Transverse colon (tissue), 4 donors: ENCODE data around the gene MEF2A. TPM values are rescaled to one million over a fixed set of nuclear protein-coding genes. Genes with fewer than 3 reads are reported as not detected.

ENCODE experiments used
- DNase-seq: peaks from one replicate; pipeline ENCODE4 v3.0.0-alpha.2; 2019
- H3K27ac ChIP-seq, 4 donors: fragments of 200-600 bp; sonication (generic); 2 replicates each; pipeline ENCODE4 v1.5.1; 2016 to 2018; ENCODE audit warnings: inconsistent platforms in 4 of 4
- H3K27me3 ChIP-seq: fragments of 200-600 bp; sonication (generic); 2 replicates; pipeline ENCODE4 v1.5.1; 2017; ENCODE audit warnings: inconsistent platforms
- H3K36me3 ChIP-seq, 4 donors: fragments of 200-600 bp; sonication (generic); 2 replicates each; pipeline ENCODE4 v1.5.1; 2017 to 2019; ENCODE audit warnings: inconsistent platforms in 4 of 4
- H3K4me1 ChIP-seq, 4 donors: fragments of 200-600 bp; sonication (generic); 2 replicates each; pipeline ENCODE4 v1.5.1; 2017 to 2020; ENCODE audit warnings: inconsistent platforms in 4 of 4
- H3K4me3 ChIP-seq, 4 donors: fragments of 200-600 bp; sonication (generic); 1 replicate in 1 of 4; 2 replicates in 3 of 4; pipeline versions ENCODE4 v1.5.1 to v1.6.1; 2017 to 2019; ENCODE audit warnings: inconsistent platforms in 4 of 4
- H3K9me3 ChIP-seq, 2 donors: fragments of 200-600 bp; sonication (generic); 2 replicates each; pipeline ENCODE4 v1.5.1; 2017 to 2019; ENCODE audit warnings: inconsistent platforms in 2 of 2
- EP300 ChIP-seq: sonication (generic); formaldehyde crosslinking; IDR thresholded peaks from one replicate; pipeline ENCODE4 v1.6.1; 2017; ENCODE audit warnings: antibody characterized with exemption, low read depth
- POLR2A ChIP-seq: fragments of 450-650 bp; IDR thresholded peaks from one replicate; pipeline ENCODE4 v1.6.1; 2016; ENCODE audit warnings: antibody characterized with exemption, mild to moderate bottlenecking, moderate library complexity
- POLR2AphosphoS5 ChIP-seq, 3 donors: sonication (generic); formaldehyde crosslinking; IDR thresholded peaks; one replicate each; pipeline ENCODE4 v1.6.1; 2016; ENCODE audit warnings: antibody characterized with exemption in 3 of 3
- WGBS, 2 donors: methylation state at CpG; one replicate each; pipeline ENCODE4 v1.1.5; 2018; ENCODE audit warnings: low coverage in 1 of 2; 5-methylcytosine and 5-hydroxymethylcytosine counted together
- in situ Hi-C, 4 donors: fragments of 200-750 bp; cut with MboI; loops; one replicate each; pipeline versions ENCODE4 v1.15.0 to v1.15.1; 2017; ENCODE audit warnings: low sequenced_read_pairs in 3 of 4, low pct_ligation_motif_present in 1 of 4, low pct_unique_long_range_greater_than_20kb in 1 of 4
- intact Hi-C: fragments of 100-400 bp; cut with DNase I; formaldehyde crosslinking; loops from one replicate; pipeline ENCODE4 v1.15.1; 2023; ENCODE audit warnings: low total_unique reads
- total RNA-seq, 4 donors: library from RNA; depleted of rRNA; stranded (reverse); fragments of >200 nt; gene quantifications; one replicate each; pipeline ENCODE4 v1.1.0, GENCODE V29; 2016
- TF ChIP-seq, protein P1 (sequence below), 5 experiments: fragments of 200-600 bp in 3 of 5; fragments of 450-650 bp in 2 of 5; sonication (generic) in 3 of 5; IDR thresholded peaks; 1 replicate in 2 of 5; 2 replicates in 3 of 5; pipeline ENCODE4 v1.5.1; 2016 to 2017; ENCODE audit warnings: antibody characterized with exemption in 5 of 5, inconsistent platforms in 3 of 5, mild to moderate bottlenecking in 2 of 5, moderate library complexity in 1 of 5

MEF2A gene
- total RNA-seq, 4 donors from 2014 or later, result 37.4 to 62.5 (median 51.8) TPM

- intact Hi-C loops (no loop called here), in situ Hi-C loops (no loop called here)
- H3K4me3 ChIP-seq, result no peak overlapping the region
- no peaks in the 10 kb centered on the region for H3K9me3 ChIP-seq
- H3K4me1 ChIP-seq, result peaks cover 0 to 35% (median 3%) of the 10 kb centered on the region in 4 donors
- peak overlapping the region; percentile 86 to 95 (median 94) for H3K27ac ChIP-seq
- 25 to 61% methylated on average over 1 of the region's 1 CpG for WGBS, 2 donors
- H3K36me3 ChIP-seq, result no peaks in the 10 kb centered on the region
- DNase-seq, result no peak
- no peaks in the 10 kb centered on the region for H3K27me3 ChIP-seq
- TF ChIP-seq, protein P1, sequence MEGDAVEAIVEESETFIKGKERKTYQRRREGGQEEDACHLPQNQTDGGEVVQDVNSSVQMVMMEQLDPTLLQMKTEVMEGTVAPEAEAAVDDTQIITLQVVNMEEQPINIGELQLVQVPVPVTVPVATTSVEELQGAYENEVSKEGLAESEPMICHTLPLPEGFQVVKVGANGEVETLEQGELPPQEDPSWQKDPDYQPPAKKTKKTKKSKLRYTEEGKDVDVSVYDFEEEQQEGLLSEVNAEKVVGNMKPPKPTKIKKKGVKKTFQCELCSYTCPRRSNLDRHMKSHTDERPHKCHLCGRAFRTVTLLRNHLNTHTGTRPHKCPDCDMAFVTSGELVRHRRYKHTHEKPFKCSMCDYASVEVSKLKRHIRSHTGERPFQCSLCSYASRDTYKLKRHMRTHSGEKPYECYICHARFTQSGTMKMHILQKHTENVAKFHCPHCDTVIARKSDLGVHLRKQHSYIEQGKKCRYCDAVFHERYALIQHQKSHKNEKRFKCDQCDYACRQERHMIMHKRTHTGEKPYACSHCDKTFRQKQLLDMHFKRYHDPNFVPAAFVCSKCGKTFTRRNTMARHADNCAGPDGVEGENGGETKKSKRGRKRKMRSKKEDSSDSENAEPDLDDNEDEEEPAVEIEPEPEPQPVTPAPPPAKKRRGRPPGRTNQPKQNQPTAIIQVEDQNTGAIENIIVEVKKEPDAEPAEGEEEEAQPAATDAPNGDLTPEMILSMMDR (IDR thresholded peaks at IDR 0.05), result no peak
- TF ChIP-seq POLR2AphosphoS5 (IDR thresholded peaks at IDR 0.05) (no peak), POLR2A (no peak)
Observed at GRCh38 chr15:99734575-99734974, 168.8 kb downstream of the MEF2A start.

DNA sequence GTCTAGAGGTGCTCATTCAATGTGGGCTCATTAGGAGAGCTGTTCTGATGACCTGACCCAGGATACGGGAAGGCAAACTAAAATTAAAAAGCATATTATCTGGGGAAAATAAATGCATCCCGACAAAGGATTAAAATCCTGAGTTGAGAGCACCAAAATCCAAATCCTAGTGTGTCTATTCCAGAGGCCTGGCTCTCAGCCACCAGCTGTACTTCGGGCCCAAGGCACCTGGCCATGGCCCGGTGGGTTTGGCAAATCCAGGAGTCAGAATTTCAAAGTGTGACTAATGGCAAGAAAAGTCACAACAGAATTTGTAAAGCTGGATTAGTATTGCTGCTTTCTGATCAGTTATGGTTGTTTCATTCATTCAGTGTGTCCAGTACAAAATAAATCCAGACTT is 170.1 kb downstream of the MEF2A start:
- TF ChIP-seq, protein P1 (IDR thresholded peaks at IDR 0.05), result no peak
- no peak for TF ChIP-seq EP300
- TF ChIP-seq POLR2AphosphoS5 (IDR thresholded peaks at IDR 0.05), result no peak
- TF ChIP-seq POLR2A, result no peak
- Histone ChIP-seq H3K4me1 (peaks cover 0 to 26% (median 2%) of the 10 kb centered on the region in 4 donors), H3K36me3 (no peaks in the 10 kb centered on the region), H3K27ac (no peak overlapping the region), H3K27me3 (no peaks in the 10 kb centered on the region), H3K4me3 (no peak overlapping the region), H3K9me3 (no peaks in the 10 kb centered on the region)
- 74 to 90% methylated on average over 2 to 4 of the region's 4 CpGs for WGBS, 2 donors
- no peak for DNase-seq
- in situ Hi-C loops (no loop called here), intact Hi-C loops (no loop called here)

DNA sequence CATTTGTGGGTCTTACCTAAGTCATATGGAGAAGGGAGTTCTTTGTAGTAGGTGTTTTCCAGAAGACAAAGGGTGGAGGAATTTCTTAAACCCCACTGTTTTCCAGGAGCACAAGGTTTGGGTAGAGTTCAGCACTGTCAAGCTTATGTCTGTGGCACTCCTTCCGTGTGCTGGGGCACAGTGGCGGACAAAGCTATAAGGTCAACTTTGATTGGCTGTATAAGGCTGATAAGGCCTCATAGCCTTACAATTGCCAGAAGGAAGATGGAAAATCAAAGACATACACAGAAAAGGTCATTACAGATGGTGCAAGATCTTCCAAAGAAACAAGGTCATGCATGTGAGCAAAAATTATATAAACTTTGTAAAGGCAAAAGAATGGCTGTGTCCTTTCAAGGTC is 170.9 kb downstream of the MEF2A start:
- intact Hi-C loops (no loop called here), in situ Hi-C loops (no loop called here)
- 80% methylated on average over 2 of the region's 2 CpGs; no CpG with 5 or more reads in 1 of the 2 donors for WGBS, 2 donors
- H3K27ac ChIP-seq, result no peak overlapping the region
- TF ChIP-seq, protein P1 (IDR thresholded peaks at IDR 0.05), result no peak
- DNase-seq, result no peak
- H3K4me3 ChIP-seq, result no peak overlapping the region
- no peaks in the 10 kb centered on the region for H3K9me3 ChIP-seq
- no peaks in the 10 kb centered on the region for H3K36me3 ChIP-seq
- no peaks in the 10 kb centered on the region for H3K27me3 ChIP-seq
- peaks cover 0 to 17% (median 2%) of the 10 kb centered on the region in 4 donors for H3K4me1 ChIP-seq

DNA sequence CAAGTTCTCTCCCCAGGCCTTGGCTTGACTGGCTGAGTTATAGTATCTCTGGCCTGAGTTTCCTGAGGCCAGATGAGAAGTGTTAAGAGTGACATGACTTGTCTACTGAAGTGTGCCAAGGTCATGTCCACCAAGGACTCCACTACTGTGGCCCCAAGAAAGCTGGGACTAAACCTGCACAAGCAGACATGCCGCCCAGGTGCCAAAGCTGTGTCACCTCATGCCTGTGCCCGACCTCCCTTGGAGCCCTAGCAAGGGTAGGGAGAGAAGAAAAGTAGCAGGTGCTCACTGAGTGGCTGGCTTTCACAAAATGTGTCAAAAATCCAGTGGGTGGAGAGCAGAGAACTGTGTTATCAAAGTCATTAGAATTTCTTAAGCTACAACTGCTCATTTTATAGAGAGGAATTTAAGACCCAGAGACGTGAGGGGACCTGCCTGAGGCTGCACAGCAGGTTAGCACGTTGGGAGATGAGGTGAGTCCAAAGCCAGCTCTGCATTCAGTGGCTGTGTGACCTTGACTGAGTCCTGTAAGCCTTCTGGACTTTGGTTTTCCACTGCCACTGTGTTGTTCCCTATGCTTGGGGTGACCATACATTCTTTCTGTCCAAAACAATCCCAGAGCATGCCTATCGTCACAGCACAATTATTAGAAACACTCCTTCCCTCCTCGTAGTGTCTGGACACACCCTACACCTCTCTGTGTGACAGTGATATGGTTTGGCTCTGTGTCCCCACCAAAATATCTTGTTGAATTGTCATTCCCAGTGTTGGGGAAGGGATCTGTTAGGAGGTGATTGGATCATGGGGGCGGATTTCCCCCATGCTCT is 172.4 kb downstream of the MEF2A start:
- Histone ChIP-seq H3K36me3 (no peaks in the 10 kb centered on the region), H3K4me1 (peaks cover 0 to 9% (median 0%) of the 10 kb centered on the region in 4 donors), H3K4me3 (no peak overlapping the region), H3K27ac (no peak overlapping the region), H3K27me3 (no peaks in the 10 kb centered on the region), H3K9me3 (no peaks in the 10 kb centered on the region)
- in situ Hi-C loops (no loop called here), intact Hi-C loops (no loop called here)
- no peak for DNase-seq
- 82 to 88% methylated on average over 3 to 7 of the region's 7 CpGs for WGBS, 2 donors
- TF ChIP-seq POLR2AphosphoS5 (IDR thresholded peaks at IDR 0.05) (no peak), POLR2A (no peak), EP300 (no peak)
- TF ChIP-seq, protein P1 (IDR thresholded peaks at IDR 0.05), result no peak
